Body of pancreas (tissue), 4 donors: Measurements from ENCODE around the gene KCTD5.

ENCODE experiments used
- CTCF ChIP-seq, 7 experiments: fragments of 450-650 bp in 4 of 7; fragments of 200-600 bp in 3 of 7; sonication (generic) in 3 of 7; IDR thresholded peaks; one replicate each; pipeline ENCODE4 v1.5.1; 2016 to 2019; ENCODE audit warnings: antibody characterized with exemption in 7 of 7
- POLR2A ChIP-seq, 3 donors: fragments of 450-650 bp; IDR thresholded peaks; one replicate each; pipeline ENCODE4 v1.6.1; 2016; ENCODE audit warnings: antibody characterized with exemption in 3 of 3, mild to moderate bottlenecking in 2 of 3

DNA sequence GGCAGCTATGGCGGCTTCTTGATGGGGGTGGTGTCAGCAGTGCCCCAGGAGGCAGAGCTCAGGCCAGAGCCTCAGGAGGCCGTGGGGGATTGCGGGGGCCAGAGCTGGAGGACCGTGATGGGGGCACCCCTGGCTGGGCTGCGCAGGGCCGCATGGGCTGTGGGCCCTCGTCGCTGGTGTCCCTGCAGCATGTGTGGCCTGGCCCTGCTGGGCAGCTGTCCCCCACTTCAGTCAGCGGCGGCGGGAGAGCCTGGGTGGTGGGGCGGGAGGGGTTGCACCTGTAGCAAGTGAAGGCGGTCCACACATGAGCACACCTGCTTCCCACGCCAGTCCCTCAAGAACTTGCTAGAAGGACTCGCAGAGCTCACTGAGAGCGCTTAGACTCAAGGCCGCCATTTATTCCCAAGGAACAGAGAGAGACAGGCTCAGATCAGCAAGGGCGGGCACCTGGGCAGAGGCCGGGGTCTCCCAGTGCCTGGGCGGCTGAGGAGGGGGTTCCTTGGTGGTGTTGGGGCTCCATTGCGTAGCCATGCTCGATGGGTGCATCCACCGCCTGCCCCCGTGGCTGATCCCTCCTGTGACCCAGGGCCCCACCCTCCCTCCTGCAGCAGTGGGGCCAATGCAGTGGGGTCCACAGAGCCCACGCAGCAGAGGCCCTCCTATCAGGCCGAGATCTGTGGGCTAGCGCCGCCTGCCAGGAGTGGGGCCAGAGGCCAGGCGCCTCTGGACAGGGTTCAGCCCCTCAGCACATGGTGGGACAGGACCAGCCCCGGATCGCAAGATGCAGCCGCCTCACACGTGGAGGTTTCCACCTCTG lies 22.1 kb downstream of the KCTD5 start:
- TF ChIP-seq CTCF (IDR thresholded peaks at IDR 0.05), result no peak
- no peak for TF ChIP-seq POLR2A (IDR thresholded peaks at IDR 0.05)
